CD4-positive, alpha-beta T cell treated with Interferon alpha-2 for 1 hour (primary cell): ENCODE results near the gene MACROH2A1.

Experiments
- DNase-seq, 2 donors: peaks; one replicate each; pipeline ENCODE4 v3.0.0-alpha.2; 2020 to 2022

Gene MACROH2A1

DNA sequence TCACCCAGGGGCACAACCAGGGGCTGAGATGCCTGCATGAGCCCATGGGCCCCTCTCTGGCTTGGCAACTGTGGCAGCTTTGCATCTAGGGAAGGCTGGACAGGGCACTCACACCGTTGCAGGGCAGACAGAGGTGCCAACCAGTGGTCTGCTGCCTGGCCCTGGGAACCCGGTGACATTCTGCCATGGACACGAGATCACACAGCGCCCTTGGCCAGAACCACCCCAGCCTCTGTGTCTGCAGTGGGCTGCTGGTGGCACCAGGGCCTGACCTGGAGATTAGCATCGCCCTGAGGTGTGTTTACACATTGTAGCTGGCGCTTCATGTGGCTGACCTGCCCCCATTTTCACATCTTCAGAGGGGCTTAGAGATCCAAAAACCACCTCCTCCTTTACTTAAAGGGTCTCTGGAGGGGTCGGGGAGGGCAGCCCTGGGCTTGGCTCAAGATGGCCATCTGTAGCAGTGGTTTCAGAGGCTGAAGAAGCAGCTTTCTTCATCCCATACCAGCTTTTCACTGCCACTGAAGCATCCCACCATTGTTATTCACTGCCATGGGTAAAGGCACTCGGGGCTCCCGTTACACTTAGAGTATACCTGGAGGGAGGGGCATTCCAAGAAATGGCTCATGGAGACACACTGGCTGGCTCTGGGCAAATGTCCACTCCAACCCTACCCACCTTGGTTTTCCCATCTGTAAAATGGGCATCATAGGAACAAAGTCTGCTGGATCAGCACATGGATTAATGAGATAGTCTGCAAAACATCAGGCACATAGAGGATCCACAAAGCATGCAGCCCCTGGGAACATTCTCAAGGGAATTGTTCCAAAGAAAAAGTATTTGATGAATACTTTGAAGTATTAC lies 36.7 kb upstream of the MACROH2A1 start:
- DNase-seq = no peak

DNA sequence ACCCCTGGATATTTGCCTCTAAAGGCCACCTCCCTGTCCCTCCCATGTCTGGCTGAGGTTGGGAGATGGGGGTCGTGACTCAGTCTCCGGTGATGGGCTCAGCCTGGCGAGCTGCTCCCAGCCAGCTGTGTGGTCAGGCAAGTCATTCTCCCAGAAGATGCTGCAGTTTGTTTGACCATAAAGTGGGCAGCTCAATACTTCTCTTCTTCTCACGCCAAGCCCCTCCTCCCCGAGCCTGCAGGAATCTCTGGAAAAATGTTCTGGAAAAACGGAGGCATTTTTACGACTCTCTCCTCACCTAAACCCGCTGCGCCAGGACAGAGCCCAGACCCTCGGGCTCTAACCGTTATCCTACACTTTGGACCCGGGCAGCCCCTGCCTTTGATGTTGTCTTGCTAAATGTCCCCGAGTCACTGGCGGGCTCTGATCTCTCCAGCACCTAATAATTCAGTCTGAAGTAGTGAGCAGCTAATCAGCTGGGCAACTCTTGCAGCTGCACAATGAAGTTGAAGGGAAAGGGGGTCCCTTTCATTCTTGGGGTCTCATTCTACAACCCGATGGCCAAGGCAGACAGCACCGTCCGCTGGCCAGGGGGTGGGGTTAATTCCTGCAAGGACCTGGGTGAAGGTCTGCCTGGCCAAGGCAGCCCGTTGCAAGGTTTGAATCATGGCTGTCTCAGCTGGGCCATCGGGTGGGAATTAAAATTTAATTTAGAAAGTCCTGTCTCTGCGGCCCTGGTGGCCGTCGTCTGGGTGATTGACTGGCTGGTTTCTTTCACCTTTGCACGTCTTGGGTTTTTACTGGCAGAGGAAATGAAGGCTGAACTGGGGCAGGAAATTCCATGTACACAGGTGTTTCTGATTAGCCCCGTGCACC lies 35.8 kb upstream of the MACROH2A1 start:
- no peak for DNase-seq

DNA sequence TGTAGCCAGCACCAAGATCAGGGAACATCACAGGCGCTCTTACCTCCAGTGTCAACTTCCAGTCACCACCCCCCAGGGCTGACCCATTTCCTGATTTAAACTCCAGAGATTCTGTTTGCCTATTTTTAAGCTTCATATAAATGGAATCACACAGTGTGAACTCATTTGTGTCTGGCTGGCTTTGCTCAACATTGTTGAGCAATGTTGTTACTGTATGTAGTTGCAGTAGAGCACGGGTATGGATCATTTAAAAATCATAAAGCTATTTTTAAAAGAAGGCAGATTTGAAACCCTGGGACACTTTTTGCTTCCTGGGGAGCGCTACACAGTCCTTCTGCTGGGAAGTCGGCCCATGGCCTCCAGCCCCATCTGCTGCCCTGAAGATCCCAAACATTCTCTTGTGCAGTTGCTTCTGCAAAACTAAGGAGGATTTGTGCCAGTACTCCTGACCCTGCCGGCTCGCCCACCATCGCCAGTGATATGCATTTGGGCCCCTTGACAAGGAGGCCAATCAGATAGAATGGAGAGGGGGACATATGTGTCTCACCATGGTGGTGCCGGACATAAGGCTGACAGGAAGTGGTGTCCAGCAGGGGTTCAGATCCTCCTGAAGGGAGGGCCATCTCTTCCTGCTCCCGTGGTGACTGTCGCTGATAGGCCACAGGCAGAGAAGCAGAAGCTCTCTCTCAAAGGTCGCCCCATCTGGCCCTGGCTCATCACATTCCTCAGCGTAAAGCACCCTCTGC lies 34.8 kb upstream of the MACROH2A1 start:
- DNase-seq = peak in 1 of 2 donors; percentile 21

DNA sequence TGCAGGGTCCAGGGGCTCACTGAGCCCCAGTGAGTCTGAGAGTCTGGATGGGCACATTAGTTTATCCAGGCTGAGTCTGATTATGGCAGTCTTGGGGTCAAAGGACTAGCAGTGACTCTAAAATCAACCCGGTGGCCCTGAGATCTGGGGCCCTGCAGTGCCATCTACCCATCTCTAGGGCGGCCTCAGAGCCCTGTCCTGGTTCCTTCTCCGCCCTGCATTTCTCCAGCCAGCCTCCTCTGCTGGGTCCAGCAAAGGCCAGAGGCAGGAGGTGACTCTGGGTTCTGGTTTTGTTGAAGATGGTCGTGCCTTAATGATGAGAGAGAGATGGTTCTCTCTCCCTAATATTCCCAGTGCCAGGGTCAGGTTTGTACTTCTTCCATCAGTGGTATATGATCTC lies 33.1 kb upstream of the MACROH2A1 start:
- no peak for DNase-seq

DNA sequence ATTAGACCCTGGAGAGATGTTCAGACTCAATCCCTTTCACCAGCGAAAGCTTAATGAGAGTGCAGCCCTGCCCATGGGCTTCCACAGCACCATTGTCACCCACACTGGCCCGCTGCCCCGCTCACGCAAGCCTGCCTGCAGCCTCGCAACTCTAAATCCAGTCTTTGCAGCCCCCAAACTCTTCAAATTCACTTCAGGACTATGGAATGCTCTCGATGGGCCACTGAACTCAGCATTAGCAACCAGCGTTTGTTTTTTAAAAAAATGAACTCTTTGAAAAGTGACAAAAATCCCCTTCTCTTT lies 31.1 kb upstream of the MACROH2A1 start:
- DNase-seq = no peak

DNA sequence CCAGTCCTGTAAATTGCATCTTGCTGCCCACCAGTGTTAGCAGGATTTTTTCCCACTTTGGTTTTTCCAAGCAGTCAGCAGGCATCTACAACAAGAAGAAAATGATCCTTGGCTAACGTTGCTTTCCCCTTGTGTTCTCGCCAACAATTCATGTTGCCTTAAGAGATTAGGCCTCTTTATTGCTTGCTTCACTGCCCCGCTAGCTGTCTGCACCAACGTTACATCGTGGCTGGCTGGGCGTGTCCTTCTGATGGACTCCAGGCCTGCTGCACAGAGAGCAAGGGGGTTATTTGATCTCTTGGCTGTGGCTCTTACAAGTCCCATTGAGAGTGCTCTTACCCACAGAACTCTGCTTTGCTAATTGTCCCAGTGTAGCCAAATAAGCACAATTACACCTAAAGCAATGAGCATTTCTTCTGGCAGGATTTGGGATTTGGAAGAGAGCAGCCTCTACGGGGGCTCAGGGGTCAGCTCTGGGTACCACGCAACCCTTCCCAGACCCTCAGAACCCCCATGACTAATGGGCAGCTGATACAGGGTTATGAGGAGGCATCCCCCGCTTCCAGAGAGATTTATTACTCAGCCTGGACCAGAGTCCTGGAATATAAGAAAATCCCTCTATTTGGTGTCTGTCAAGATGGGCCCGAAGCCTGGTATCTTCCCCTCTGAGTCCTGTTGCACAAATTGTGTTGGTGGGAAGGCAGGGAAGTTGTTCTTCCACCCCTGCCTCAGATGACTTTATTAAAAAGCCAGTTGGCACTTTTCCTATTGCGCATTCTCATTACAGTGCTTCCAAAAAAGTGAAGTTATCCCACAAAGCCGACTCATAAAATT lies 30.5 kb upstream of the MACROH2A1 start:
- DNase-seq = no peak

DNA sequence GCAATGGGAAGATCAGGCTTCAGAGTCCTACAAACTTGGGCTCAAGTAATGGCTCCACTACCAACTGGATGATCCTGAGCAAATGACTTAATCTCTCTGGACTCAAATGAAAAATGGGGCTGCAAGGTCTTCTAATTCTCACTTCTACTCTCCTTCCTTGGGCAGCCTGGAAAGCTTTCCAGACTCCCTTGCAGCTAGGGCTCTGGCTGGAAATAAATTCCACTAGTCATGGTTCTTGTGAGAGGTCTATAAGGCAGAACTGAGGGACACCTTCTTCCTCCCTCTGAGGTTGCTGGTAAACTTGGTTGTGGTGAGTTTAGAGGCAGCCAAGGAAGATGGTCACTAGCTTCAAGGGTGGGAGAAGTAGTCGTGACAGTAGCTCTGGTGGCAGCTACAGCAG lies 29.6 kb upstream of the MACROH2A1 start:
- DNase-seq = no peak

DNA sequence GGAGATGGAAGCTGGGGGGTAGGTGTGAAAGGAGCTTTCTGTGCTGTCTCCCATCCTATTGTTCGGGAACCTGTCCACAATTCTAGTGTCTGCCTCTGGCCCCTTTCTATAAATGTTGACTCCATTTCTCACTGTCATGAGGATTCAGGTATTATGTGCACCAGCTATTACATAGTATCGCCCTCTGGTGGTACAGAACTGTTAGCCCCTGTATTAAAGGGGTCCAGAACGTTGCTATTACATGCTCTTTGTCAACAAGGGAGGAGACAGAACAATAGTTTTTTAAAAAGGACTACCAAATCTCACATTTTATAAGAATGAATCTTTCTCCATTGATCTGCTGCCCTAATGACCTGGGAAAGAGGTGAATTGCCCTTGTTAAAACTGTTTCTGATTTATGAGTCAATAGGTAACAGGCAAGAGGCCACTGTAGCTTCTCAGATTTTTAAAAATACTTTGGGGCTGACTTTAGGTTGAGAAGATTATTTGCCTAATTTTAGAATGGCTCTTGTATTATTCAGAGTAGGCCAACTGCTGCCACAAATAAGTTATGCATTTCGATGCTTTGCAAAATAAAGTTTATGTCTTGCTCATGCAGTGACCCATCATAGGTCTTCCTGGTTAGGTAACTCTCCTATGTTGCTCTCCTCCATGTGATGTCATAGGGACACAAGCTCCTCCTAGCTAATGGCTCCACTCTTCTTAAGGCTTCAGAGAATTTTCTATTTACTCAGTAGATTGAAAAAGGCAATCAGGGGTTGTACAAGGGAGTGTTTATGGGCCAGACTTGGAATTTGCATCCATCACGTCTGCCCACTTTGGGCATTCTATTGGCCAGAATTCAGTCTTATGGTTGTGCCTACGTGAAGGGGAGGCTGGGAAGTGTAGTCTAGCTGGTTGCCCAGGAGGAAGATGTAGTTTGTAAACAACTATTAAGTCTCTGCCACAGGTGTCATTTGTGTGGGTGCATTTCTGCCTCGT lies 27.4 kb upstream of the MACROH2A1 start:
- peak; percentile 24 to 59 for DNase-seq

DNA sequence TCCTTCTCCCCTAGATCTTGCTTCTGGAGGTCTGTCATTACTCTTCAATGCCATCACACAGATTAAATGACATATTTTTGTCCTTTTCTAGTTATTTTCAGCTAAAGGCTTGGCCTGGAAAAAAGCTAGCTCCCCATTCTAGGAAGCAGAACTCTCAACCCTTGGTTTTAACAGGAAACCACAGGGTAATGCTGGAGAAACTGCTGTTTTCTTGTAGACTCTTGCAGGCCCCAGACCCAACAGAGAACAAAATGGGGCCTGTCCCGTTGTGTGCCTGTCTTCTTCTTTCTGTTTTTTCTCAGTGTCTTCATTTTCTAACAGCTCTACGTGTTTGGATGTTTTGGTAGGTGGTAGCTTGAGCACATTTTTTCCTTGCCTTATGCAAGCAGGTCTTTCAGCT lies 26.6 kb upstream of the MACROH2A1 start:
- no peak for DNase-seq

DNA sequence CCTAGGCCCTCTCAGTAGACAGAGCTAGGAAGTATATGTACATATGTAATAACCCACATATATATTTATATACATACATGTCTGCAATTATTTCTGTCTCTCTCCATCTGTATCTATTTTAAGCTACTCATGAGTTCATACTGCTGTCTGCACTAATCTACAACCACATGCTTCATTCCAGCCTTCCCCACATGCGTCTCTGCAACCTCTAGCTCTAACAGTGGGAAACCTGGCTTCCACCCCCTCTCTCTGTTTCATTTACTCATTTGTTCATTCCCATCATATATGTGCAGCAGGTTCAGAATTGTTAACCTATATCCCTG lies 24.8 kb upstream of the MACROH2A1 start:
- DNase-seq = no peak

DNA sequence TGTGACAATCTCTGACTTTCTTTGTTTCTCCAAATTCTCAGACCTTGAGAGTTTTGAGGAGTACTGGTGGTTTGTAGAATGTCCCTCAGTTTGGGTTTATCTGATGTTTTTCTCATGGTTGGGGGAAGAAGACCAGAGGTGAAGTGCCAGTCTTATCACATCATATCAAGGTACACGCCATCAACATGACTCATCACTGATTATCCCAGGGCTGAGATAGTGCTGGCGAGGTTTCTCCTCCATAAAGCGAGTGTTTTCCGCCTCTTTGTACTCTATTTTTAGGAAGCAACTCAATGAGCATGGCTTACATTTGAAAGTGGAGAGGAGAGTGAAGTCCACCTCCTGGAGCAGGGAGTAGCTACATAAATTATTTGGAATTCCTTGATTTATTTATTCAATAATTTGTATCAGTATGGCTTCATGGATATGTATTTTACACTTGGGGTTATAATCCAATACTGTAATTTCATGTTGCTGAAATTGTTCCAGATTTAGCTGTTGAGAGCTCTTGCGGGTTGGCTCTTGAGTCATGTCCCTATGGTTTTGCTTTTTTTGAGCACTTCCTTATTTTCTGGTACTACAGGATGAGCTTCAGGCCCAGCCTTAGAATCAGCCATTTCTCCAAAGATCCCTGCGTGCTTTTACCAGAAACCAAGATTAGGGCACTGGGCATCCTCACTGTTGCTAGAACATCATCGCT lies 24.3 kb upstream of the MACROH2A1 start:
- no peak for DNase-seq

DNA sequence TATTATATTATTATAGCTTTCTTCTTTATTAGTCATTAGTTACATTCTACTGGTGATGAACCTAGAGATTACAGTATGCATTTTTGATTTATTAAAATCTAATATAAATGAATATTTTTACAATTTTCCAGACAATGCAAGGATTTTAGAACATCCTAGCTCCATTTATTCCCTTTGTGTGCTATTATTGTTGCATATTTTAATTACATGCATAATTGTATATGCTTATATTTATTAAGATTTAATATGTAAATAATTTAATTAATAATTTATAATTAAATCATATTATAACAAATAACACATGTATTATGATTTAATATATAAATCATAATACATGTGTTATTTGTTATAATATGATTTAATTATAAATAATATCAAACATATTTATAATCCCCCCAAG lies 23.4 kb upstream of the MACROH2A1 start:
- no peak for DNase-seq

DNA sequence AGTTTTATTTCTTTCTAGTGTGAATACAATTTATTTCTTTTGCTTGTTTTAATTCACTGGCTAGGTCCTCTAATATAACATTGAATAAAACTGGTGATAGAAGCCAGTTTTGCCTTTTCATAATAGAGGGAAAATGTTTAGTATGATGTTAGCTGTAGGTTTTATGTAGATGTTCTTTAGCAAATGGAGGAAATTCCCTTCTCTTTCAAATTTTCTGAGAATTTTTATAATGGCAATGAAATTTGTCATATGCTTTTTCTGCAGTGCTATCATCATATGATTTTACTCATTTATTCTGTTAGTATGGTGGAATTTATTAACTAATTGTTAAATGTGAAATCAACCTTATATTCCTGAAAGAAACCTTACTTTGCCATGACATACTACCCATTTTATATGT lies 18.1 kb upstream of the MACROH2A1 start:
- DNase-seq = no peak

DNA sequence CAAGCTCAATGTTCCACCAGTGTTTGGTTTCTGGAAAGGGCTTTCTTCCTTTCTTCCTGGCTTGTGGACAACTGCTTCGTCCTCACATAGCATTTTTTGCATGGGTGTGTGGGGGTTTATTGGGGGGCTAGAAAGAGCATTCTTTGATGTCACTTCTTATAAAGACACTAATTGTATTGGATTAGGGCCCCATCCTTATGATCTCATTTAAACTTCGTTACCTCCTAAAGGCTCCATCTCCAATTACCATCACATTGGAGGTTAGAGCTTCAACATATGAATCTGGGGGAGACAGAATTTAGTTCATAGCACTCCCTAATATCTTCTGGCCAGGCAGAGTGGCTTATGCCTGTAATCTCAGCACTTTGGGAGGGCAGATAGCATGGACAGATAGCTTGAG lies 6.1 kb upstream of the MACROH2A1 start:
- no peak for DNase-seq

DNA sequence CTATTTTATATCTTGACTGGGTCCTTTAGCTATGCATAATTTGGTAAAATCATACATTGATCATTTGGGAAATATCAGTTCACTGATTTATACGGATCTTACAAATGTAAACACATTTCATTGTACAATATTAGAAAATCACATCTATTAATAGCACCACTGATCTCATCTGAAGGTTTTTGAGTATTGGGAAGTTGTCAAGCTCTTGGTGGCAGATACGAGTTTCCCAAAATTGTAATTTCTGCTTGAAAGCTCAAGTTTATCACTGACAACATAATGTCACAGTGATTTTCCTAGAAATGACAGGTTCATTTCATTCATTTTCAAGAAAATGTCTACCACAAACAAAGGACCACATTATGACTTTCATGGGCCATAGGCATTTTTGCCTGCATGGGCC lies 3.0 kb upstream of the MACROH2A1 start:
- DNase-seq = no peak

DNA sequence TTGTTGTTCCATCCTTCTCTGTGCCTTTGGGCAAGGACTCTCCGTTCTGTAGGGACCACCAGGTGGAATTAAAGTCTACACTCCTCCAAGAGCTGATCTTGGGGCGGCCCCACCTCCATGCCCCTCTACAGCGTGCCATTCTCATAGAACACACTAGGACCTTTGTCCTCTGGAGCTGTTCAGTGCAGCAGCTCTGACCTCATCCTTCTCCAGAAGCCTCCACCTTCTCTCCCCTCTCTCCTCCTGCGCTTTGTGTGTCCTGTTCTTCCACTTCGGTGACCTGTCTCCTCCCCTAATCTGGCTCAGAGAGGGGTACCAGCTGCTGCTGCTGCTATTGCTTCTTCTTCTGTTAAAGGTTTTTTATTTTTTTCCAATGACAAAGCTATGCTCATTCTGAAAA lies 1.8 kb upstream of the MACROH2A1 start:
- DNase-seq = no peak

DNA sequence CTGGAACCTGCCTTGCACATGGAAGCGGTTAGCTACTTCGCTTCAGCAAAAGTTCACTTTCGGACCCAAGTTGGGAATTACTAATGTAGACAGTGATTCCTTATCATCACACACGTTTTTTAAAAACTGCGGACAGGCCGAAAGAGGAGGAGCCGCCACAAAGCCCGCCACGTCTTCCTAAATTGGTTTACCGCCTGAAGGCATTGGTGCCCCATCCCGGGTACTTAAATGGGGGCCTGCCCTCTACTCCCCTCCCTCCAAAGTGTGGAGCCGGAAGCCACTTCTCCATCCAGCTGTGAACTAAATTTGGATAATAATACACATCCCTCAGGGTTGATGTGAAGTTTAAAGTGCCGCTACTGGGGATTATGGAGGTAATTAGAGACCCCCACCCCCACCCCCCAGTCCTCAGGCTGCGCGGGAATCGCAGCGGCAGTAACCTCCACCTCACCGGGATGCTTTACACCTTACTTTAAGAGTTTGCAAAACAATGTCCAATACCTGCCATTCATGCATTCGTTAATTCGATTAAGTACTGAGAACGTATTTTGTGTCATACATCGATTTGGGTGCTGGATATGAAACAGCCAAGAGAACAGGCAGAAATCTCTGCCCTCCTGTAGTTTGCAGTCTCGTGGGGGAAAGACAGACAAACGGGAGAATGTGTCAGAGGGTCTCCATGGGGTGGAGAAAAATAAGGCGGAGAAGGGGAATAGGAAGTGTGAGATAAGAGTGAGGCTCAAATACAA lies 937 bp upstream of the MACROH2A1 start:
- DNase-seq = no peak

DNA sequence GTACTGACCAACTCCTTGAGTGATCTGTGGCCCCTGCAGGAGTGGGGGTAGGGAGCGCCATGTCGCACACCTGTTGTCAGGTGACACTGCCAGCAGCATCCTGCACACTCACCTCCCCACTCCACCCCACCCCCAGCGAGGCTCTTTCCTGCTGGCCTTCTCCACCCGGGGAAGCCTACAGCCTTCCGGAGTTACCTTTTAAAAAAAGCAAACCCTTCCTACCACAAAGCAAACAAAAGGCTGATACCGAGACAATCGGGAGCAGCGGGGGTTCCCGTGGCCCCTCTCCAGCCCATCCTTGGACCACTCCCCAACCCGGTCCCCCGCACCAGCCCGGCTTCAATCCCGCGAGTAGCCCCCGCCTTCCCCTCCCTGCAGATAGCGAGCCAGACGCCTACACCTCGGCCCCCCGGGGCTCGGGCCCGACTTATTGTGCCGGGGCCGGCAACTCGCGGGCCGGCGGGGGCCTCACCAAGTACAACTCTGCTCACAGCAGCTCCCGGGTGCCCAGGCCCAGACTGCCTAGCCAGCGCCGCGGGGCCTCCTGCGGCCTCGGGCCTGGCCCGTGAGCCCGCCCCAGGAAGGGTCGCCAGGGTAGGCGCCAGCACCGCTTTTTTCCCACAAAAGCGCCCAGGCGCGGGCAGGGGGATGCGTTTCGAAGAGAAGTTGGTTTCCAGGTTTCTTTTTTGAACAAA lies 724 bp downstream of the MACROH2A1 start:
- peak in 1 of 2 donors; percentile 57 for DNase-seq

DNA sequence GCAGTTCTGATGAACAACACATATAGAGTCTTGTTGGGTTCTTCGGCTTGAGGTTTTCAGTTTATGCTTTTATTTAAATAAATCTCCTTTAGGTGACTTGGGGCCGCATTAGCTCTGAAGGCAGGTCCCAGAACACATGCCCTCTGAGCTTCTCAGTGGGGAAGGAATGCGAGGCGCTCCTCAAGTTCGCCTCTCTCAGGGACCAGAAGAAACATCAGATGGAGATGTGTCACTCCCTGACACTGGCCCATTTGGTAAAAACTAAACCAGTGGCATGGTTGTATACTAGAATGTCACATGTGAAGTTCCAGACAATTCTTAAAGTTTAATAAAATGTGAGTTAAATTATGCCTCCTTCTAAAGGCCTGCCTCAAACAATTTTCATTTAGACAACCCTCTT lies 1.9 kb downstream of the MACROH2A1 start:
- DNase-seq = no peak
